HG03025 (cell line): Measurements from ENCODE around the gene C16orf54.
"Not testable (repeated sequence)": the region's sequence is repeated elsewhere in the genome, so short reads cannot be mapped to it uniquely, and the experiment has no call there.

Experiments
- ATAC-seq: cut with Tn5 transposase; IDR thresholded peaks from one replicate; pipeline ENCODE4 v1.9.1; 2021; ENCODE audit warnings: mild to moderate bottlenecking, moderate library complexity; ENCODE audit not compliant: unreplicated experiment, low FRiP score

The C16orf54 gene

DNA sequence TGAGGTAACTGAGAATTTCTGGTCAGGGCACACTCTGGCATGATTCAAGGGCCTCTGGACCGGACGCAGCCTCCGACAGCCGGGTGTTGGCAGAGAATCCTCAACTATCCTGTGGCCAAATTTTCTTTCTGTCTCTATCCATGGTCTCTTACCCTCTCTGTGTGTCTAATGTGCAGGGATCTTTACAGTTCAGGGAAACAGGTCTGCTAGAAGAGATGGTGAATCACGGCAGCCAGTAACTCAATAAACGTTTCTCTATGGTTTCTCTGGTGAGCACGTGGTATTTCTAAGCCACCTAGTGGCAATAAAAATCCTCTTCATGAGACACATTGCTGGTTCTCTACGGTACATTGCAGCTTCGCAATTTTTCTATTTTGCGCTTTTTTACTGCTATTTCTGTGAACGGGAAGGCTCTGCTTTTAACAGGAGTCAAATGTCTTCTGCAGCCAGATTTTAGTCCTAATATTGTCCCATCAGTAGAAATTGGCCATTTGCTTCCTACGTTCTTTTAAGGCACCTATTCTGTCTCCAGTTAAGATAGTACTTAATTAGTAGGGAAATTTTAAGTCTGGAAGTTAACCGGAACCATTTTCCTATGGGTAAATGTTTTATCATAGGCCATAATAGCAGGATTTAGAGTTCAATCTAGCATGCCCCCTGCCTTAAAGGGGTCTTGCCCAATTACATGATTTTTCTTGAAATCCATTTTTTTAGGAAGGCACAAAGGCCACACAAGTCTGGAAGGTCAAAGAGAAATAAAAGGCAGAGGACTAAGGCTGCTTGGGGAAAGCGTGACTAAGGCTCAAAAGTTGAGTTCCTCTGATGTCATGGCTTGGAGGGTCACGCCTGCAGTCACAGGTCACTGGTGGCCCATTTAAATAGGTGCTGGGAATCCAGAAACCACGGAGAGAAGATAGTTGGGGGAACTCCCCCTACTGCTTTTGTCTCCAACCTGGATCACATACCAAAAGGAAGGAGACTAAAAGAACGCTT, 35.3 kb downstream of the C16orf54 start:
- no peak for ATAC-seq

DNA sequence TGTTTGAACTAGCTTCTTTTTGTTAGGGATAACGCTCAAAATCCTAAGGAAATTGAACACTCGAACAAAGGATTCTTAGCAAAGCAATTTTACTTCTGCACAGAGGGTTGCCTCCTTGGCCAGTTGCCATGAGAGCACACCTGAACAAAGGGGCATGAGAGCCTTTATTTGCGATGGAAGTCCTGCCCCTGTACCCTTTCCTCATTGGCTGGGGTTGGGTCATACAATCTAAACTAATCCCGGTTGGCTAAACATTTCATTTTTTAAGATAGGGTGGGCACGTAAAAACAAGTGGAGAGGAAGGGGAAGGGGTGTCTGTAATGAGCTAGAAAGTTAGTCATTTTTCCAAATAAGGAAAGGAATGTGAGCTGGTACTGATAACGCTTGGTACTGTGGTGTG, 36.1 kb downstream of the C16orf54 start:
- not testable (repeated sequence) for ATAC-seq

DNA sequence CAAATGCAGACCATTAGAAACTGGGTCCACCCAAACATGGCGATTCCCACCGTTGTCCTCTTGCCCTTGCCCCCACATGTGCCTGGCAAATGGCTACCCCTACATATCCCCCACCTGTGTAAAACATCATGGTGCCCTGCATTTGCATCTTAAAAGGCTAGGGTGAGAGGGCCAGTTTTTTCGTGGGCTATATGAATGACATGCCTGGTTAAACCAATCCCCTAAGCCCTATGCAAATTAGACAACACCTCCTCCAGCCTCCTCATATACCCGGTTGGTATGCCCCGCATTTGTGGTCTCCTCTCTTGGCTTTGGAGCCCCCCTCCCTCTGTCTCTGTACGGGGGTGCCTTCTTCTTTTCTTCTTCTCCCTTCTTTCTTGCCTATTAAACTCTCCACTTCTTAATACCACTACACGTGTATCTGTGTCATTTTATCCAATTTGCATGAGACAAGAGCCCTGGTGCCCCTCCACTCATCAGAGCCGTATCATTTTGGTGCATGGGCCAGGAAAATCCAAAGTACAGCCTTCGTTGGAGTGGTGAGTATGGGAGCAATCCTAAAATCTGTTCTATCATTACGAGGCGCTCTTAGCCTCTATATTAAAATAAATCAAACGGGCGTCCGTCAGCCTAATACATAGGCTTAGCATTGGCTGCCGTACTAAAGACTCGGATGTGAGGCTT, 36.7 kb downstream of the C16orf54 start:
- ATAC-seq = no peak

DNA sequence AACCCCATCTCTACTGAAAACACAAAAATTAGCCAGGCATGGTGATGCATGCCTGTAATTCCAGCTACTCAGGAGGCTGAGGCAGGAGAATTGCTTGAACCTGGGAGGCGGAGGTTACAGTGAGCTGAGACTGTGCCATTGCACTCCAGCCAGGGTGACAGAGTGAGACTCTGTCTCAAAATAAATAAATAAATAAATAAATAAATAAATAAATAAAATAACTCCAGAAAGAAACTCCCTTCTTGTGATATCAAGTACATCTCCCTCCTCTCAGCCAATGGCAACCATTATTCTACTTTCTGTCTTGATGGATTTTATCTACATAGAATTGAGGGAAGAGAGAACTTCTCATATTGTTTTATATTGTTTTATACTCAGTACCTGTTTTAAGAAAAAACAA, 38.6 kb downstream of the C16orf54 start:
- not testable (repeated sequence) for ATAC-seq

DNA sequence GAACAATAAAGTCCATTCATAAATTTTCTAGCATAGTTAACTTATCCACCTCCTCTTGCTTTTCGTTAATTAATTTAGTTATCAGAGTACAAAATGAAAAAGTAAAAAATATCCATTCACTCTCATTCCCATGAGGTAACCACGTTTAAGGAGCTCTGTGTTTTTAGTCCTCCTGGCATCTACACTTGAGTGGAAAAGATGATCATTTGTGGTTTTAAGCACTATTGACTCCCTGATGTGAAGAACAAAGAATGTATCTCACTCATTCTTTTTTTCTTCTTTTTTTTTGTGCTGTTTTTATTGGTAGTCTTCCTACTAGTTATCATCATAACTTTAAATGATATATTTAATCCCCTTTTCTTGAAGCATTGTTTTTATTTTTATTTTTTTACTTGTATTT, 40.8 kb downstream of the C16orf54 start:
- no peak for ATAC-seq

DNA sequence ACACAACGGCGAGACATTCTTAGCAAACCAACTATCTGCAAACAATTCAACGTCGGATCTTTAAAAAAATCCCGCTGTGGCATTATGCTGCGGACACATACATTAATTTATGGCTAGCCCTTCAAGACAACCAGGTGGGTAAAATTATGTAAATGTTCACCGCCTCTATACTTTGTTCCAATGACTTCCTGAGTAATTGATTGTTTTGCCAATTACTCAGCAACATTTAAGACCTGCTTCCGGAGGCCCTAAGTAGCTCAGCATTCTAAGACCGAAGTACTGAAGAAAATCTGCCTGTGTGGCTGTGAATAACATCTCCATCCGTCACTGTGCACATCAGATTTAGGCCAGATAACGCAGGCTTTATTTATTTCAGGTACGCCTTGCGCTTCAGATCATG, 43.5 kb downstream of the C16orf54 start:
- ATAC-seq = no peak

DNA sequence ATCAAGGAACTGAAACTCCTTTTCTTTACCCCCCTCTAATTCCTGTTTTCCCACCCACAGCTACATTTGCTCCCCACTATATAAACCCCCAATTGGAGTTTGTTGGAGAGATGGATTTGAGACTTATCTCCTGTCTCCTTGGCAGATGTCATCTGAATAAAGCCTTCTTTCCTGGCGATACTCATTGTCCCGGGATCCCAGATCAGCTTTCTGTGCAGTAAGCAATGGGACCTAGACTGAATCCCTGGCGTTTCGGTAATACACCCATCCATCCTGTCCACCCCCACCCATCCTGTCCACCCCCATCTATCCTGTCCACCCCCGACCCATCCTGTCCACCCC, 44.6 kb downstream of the C16orf54 start:
- no peak for ATAC-seq

DNA sequence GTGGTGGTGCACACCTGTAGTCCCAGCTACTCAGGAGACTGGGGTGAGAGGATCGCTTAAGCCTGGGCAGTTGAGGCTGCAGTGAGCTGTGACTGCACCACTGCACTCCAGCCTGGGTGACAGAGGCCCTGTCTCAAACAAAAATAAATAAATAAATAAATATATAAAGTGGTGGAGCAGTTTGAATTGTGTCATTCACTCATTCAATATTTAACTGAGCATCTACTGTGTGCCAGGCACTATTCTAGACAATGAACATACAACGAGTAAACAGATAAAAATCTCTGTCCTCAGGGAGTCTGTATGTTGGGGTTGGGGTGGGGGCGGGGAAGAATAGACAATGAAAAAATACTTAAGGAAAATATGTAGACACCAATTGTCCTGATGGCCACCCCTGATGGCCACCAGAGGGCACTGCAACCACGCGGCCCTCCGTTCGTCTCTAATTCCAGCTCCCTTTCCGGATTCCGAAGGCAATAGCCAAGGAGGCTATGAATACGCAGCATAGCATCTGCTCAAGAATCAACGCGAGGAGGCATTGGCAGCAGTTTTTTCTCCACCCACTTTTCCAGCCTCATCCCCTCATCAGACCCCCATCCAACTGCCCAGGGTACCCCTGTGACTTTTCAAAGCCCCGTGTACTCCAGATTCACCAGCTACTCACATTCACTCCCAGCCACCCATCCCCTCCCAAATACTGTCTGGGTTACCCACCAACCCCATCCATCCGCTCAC, 45.4 kb downstream of the C16orf54 start:
- ATAC-seq = no peak

DNA sequence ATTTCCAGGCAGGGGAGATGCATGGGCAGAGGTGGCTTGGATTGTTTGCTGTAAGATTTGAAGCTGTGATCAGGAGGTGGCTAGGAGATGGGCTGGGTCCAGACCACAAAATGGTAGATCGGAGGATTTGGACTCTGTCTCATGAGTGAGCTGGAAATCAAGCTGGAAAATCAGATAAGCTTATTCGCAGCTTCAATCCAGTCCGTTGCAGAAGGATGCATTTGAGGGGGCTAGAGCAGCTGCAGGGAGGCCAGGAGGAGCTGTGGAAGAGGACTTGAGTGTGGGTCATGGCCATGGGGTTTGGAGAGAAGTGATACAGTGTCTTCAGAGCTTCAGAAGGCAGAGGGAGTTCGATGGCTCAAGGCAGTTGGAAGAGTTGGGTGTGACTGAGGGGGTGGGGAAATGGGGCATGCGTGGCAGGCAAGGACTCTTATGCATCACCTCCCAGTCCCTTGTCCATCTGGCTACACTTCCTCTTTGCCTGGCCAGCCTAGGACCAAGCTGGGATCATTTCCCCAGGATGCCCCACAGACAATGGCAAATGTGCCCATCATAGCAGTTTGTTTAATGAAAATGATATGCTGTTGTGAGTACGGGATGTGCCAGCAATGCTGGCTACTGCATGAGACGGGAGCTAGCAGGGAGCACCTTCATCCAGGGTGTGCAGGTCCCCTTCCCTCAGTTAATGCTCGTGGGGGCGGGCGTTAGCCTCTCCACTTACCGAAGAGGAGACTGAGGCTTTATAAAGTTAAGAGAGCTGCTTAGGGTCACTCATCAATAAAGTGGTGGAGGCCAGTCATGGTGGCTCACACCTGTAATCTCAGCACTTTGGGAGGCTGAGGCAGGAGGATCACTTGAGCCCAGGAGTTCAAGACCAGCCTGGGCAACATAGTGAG, 46.2 kb downstream of the C16orf54 start:
- ATAC-seq = no peak

DNA sequence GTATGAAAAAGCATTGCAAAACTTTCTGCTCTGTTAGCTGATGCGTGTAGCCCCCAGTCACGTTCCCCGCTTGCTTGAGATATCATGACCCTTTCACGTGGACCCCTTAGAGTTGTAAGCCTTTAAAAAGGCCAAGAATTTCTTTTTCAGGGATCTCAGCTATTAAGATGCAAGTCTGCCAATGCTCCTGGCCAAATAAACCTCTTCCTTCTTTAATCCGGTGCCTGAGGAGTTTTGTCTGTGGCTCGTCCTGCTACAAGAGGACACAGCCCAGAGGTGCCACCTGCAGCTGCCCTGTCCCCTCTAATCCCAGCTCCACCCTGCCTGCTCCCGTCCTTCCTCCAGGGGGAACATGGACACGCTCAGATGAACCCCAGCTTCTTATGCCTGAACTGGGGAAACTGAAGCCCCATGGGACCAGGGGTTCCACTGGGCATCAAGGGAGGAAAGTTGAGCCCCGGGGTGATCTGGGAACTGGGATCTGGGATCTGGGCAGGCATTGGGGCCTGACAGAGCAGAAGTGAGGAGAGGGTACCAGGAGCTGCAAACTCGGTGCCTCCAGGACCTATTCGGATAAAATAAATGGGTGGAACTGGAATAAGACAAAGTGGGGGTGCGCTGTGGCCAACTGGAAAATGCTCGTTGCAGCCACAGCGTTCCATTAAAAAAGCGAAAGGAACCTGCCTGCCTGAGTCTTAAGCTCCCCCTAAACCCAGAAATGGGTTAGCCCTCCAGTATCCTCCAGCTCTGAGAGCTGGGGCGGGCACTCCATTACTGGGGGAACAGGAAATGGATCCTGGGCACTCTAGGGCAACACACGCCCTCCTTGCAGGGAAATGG, 47.1 kb downstream of the C16orf54 start:
- no peak for ATAC-seq

DNA sequence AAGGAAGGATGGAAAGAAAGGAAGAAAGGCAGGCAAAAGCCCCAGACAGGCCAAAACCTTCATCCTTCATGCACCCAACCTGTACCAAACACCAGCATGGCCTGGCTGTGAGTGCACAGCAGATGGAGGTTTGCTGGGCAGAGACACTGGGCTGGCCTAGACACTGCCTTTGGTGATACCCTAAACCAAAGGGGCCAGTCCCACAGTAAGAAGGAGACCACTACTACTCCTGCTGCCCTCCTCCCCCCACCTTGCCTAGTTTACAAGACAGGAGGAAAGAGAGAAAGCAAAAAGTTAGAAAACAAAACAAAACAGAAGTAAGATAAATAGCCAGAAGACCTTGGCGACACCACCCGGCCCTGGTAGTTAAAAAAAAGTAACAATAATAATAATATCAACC, 47.7 kb downstream of the C16orf54 start:
- ATAC-seq = no peak

DNA sequence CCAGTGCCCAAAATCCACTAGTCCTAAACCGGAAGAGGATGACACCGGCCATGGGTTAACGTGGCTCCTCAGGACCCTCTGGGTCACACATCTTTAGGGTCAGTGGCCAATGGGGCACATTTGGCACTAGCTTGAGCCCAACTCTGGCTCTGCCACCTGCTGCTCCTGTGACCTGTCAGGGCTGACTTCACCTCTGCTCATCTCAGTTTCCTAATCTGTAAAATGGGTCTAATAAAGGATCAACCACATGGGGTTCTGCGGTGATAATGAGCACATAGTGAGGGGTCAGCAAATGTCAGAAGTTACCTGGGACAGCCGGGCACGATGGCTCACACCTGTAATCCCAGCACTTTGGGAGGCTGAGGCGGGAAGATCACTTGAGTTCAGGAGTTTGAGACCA, 48.4 kb downstream of the C16orf54 start:
- no peak for ATAC-seq

DNA sequence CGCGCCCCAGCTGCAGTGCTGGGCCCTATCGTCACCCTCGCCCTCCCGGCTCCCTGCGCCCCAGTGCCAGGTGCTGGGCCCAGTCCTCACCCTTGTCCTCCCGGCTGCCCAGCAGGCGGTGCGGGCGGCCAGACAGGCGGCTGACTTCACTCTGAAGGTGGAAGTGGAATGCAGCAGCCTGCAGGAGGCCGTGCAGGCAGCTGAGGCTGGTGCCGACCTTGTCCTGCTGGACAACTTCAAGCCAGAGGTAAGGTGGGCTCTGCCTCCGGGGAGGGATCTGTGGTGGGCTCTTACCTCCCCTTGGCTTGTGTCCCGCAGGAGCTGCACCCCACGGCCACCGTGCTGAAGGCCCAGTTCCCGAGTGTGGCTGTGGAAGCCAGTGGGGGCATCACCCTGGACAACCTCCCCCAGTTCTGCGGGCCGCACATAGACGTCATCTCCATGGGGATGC, 48.9 kb downstream of the C16orf54 start:
- no peak for ATAC-seq

DNA sequence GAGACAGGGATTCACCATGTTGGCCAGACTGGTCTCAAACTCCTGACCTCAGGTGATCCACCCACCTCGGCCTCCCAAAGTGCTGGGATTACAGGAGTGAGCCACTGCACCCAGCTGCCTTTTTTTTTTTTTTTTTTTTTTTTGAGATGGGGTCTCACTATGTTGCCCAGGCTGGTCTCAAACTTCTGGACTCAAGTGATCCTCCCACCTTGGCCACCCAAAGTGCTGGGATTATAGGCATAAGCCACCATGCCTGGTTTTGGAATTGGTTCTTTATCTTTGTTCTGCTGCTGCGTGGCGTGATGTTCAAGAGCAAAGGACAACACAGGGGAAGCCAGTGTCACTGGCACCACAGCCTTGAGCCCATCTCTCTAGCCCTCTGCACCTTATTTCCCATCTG, 50.1 kb downstream of the C16orf54 start:
- not testable (repeated sequence) for ATAC-seq

DNA sequence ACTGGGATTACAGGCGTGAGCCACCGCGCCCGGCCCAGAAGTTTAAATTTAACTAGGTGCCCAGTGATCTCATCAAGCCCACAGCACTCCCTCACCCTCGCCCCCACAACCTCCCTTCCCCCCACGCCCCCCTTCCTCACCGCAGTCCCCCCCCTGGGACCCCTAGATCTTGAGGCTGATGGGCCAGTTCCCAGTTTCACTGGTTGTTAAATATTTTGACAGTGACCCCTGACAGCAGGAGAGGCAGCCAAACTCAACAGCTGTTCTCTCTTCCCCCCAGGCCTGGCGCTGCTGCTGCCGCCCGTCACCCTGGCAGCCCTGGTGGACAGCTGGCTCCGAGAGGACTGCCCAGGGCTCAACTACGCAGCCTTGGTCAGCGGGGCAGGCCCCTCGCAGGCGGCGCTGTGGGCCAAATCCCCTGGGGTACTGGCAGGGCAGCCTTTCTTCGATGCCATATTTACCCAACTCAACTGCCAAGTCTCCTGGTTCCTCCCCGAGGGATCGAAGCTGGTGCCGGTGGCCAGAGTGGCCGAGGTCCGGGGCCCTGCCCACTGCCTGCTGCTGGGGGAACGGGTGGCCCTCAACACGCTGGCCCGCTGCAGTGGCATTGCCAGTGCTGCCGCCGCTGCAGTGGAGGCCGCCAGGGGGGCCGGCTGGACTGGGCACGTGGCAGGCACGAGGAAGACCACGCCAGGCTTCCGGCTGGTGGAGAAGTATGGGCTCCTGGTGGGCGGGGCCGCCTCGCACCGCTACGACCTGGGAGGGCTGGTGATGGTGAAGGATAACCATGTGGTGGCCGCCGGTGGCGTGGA, 51.2 kb downstream of the C16orf54 start:
- ATAC-seq = no peak

DNA sequence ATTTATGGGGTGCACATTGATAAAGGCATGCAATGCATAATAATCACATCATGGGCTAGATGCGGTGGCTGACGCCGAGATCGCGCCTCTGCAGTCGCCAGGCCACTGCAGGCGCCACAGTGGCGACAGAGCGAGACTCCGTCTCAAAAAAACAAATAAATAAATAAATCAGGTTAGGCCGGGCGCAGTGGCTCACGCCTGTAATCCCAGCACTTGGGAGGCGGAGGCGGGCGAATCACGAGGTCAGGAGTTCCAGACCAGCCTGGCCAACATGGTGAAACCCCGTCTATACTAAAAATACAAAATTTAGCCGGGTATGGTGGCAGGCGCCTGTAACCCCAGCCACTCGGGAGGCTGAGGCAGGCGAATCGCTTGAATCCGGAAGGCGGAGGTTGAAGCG, 53.2 kb downstream of the C16orf54 start:
- not testable (repeated sequence) for ATAC-seq
